ENCODE results near the gene ZNF385A.
A peak's percentile ranks its signal among the peaks of the same experiment; 100 is the strongest.

The ZNF385A gene

DNA sequence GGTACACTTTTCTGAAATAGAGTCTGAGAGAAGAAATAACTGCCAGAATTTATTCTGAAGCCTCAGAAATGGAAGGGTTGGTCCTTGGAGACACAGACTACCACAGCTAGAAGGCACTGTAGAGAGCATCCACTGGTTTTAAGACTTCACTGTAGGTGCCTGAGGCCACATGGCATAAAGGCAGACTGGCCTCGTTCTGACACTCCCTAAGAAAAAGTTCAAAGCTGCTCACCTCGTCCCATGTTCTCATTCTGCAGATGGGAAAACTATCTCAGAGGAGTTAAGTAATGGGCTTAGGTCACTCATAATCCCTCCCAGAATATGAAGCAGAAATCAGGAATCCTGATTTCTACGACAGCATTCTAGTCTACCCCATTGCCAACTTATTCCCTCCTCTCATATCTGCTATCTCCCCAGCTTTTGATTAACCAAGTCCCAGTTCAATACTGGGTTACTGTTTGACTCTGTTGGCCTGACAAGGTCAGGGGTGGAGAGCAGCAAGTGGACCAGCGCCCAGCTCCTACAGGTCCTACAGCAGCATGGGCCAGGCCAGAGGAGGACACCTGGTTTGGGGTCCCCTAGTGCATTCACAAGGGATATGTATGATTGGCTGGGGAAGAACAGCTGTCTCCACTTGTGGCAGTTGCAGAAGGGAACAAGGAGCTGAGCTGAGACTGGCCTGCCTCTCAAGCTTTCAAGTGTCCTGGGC is 30.8 kb upstream of the ZNF385A start:
- no peak for DNase-seq (ENCODE audit: low spot score)

DNA sequence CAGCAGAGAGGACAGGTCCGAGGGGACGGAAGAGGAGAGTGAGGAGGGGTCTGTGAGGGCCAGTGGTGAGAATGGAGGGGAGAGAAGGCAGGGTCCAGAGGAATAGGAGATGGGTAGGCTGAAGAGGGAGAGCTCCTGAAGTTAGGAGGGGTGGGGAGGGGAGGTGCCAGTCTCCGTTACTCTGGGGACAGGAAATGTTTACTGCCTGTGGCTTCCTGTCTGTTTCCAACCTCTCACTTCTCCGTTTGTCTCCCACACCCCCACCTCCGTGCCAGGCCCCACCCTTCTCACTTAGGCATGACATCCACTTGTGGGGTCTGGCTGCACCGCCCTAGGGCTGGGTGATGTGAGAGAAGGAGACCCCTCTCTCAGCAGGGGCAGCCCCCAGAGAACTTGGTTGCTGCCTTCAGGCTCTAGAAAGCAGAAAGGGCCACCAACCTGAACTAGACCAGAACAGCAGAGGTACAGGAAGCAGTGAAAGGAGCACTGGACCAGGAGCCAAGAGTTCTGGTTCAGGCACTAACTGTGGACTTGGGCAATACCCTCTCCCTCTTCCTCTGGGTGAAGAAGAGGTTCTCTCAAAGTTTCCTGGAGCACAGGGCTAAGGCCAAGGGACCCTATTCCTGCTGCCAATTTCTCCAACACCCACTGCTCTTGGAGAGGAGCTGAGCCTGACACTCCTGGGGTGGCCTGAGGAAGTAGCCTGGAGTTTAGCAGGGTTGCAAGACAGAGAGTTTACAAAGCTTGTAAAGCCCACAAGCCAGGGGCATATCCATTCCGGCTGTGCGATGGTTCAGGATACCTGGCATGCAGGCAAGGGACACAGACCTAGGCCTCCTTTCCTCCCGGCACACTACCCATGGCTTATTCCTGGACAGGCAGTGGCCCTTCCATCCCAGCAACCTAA is 29.0 kb upstream of the ZNF385A start:
- peak; percentile 62 for DNase-seq (ENCODE audit: low spot score)

- DNase-seq (ENCODE audit: low spot score), result no peak
Observed at GRCh38 chr12:54412786-54413185, 28.3 kb upstream of the ZNF385A start.

GRCh38 chr12:54412348-54412747 is 27.8 kb upstream of the ZNF385A start:
- no peak for DNase-seq (ENCODE audit: low spot score)

- peak; percentile 95 for DNase-seq (ENCODE audit: low spot score)
Observed at GRCh38 chr12:54411391-54412241, 27.1 kb upstream of the ZNF385A start.

DNA sequence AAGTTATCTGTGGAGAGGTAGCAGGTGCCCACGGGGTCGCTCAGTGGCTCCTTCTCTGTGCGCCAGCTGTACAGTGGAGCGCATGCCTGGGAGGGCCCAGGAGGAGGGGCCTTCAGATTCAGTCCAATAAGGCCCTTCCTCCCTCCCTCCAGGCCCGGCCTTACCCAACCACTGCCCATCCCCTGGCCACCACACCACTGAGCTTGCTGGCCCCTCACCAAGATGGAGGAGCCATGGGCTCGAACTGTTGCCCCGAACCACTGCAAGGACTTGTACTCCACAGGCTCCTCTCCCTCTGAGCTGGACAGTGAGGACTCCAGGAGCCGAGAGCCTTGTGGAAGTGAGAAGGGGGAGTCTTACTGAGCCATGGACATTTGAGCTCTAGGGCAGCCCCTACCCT is 24.7 kb upstream of the ZNF385A start:
- DNase-seq (ENCODE audit: low spot score), result no peak

- no peak for DNase-seq (ENCODE audit: low spot score)
Observed at GRCh38 chr12:54407183-54407905, 22.8 kb upstream of the ZNF385A start.

DNA sequence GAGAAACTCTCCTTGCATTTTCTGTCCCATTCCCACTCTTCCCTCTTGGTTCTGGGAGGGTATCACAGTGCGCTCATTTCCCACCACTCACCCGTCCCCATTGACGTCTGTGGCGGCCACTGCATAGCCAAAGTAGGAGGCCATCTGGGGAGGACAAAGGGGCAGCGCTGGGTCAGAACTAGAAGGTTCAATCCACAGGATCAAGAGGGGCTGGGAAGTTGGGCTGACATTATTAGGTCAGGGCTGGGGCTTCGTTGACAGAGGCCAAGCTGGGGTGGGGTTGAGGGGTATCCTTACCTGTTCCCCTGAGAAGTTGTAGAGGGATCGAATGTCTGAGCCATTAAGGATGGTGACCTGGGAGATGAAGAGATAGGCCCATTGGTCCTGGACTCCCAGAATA is 21.0 kb upstream of the ZNF385A start:
- DNase-seq (ENCODE audit: low spot score), result no peak

GRCh38 chr12:54405106-54405505 is 20.6 kb upstream of the ZNF385A start:
- DNase-seq (ENCODE audit: low spot score), result no peak

- peak; percentile 61 for DNase-seq (ENCODE audit: low spot score)
Observed at GRCh38 chr12:54404061-54405004, 19.8 kb upstream of the ZNF385A start.

- no peak for DNase-seq (ENCODE audit: low spot score)
Observed at GRCh38 chr12:54401119-54401518, 16.6 kb upstream of the ZNF385A start.

GRCh38 chr12:54398995-54399793 is 14.7 kb upstream of the ZNF385A start:
- peak; percentile 91 for DNase-seq (ENCODE audit: low spot score)

- DNase-seq (ENCODE audit: low spot score), result no peak
Observed at GRCh38 chr12:54398218-54398617, 13.7 kb upstream of the ZNF385A start.

DNA sequence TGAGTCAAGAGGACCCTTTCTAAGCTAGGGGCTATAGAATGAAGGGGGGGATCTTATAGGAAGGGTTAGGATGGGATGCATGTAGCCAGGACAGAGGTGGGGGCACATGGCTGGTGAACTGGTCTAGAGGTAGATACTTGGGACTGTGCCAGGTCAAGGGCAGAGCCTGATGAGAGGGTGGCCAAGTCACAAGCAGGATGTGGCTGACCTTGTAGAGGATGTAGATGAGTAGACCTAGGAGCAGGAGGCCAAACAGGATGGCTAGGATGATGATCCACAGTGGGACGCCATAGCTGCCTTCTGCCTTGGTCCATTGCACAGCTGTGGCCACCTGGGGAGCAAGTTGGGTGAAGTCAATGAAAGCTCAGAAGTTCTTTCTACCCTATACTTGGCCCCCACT is 12.6 kb upstream of the ZNF385A start:
- DNase-seq (ENCODE audit: low spot score), result no peak

DNA sequence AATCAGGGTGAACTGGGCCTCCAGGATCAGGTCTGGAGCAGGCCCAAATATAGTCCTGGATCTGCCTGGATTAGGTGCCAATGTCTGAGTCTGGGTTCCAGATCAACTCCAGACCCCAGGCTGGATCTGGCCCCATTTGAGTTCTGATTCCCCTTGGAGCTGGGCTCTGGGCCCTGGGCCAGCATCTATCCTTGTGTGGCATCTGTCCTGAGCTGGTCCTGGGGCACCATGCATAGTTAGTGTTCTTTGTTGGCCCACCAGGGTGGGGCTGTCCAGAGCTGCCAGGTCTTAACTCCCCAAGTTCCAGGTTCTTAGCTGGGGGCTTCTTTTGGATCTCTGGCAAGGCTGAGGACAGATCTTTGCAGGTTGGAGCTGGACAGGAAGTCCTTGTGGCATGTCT is 11.0 kb upstream of the ZNF385A start:
- no peak for DNase-seq (ENCODE audit: low spot score)

GRCh38 chr12:54394986-54395385 is 10.5 kb upstream of the ZNF385A start:
- DNase-seq (ENCODE audit: low spot score), result no peak

DNA sequence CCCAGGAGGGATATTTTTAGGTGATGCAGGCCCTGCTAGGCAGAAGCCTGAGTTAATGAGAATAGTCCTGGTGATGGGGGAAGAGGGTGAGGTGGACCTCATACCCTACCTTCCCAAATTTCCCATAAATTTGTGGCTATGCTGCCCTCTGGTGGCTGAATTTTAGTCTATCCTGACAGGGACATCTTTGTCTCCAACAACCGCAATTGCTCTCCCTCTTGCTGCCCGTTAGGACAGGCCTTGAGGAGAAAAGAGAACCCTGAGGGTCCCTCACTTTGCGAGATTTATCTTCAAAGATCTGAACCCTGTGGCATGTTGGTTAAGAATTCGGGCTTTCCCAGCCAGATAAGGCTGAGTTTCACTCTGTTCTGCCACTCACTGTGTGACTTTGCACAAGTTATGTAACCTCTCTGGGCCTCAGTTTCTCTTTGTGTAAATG is 9.8 kb upstream of the ZNF385A start:
- peak; percentile 62 for DNase-seq (ENCODE audit: low spot score)

DNA sequence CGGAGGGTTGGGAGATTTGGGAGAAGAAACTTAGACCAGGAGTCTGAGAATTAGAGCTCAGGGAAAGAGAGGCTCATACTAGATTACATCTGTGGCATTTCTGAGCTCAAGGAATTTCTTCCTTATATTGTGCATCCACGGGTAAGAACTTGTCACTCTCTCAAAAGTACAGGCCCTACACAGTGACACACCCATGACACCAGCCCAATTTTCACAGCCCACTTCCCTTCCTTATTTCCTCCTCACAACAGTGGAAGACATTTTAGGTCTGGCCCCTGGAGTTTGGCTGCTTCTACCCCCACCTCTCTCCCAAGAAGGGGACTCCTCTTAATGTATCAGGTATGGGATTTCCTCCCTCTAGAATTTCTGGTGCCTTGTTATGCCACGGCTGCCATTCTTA is 9.2 kb upstream of the ZNF385A start:
- no peak for DNase-seq (ENCODE audit: low spot score)

- no peak for DNase-seq (ENCODE audit: low spot score)
Observed at GRCh38 chr12:54393207-54393609, 8.7 kb upstream of the ZNF385A start.

All from AG20443 (cell line).